HCT116 (cell line): Measurements from ENCODE around the gene ERRFI1.

Source experiments
- CTCF ChIP-seq, 3 experiments: fragments of 200-600 bp in 1 of 3; sonication (generic) in 1 of 3; IDR thresholded peaks in 2 of 3; conservative IDR thresholded peaks in 1 of 3; 2 replicates each; pipeline ENCODE4 v1.5.1; 2012 to 2017; ENCODE audit warnings: low read depth in 2 of 3, low read length in 2 of 3, antibody characterized with exemption in 1 of 3, borderline replicate concordance in 1 of 3, control low read depth in 1 of 3, mild to moderate bottlenecking in 1 of 3, mixed read lengths in 1 of 3, mixed run types in 1 of 3, moderate library complexity in 1 of 3; ENCODE audit not compliant: insufficient read depth in 1 of 3
- ELF1 ChIP-seq: IDR thresholded peaks from 2 replicates; pipeline ENCODE4 v1.6.1; 2012; ENCODE audit warnings: low read depth, borderline replicate concordance
- EZH2 ChIP-seq: fragments of 200-600 bp; sonication (generic); IDR thresholded peaks from 2 replicates; pipeline ENCODE4 v1.6.1; 2017; ENCODE audit warnings: antibody characterized with exemption, mixed run types
- EZH2phosphoT487 ChIP-seq: fragments of 200-600 bp; IDR thresholded peaks from 2 replicates; pipeline ENCODE4 v1.6.1; 2018; ENCODE audit warnings: antibody characterized with exemption, borderline replicate concordance
- MAX ChIP-seq: IDR thresholded peaks from 2 replicates; pipeline ENCODE4 v1.6.1; 2012
- POLR2A ChIP-seq: IDR thresholded peaks from 2 replicates; pipeline ENCODE4 v1.7.0; 2011; ENCODE audit warnings: borderline replicate concordance; ENCODE audit not compliant: insufficient read depth, insufficient read length; ENCODE audit errors: extremely low read depth
- POLR2AphosphoS5 ChIP-seq: IDR thresholded peaks from 2 replicates; pipeline ENCODE4 v1.6.1; 2011; ENCODE audit warnings: mild to moderate bottlenecking, low read depth, low read length, moderate library complexity
- RAD21 ChIP-seq: IDR thresholded peaks from 2 replicates; pipeline ENCODE4 v1.6.1; 2012; ENCODE audit warnings: low read depth, mild to moderate bottlenecking
- REST ChIP-seq: IDR thresholded peaks from 2 replicates; pipeline ENCODE4 v1.6.1; 2012; ENCODE audit warnings: low read depth
- SRF ChIP-seq: IDR thresholded peaks from 2 replicates; pipeline ENCODE4 v1.6.1; 2012; ENCODE audit warnings: low read depth
- ZNF274 ChIP-seq: fragments of 200-500 bp; sonication (Bioruptor generic); IDR thresholded peaks from 2 replicates; pipeline ENCODE4 v1.6.1; 2014; ENCODE audit warnings: mild to moderate bottlenecking, low read depth, low read length, inconsistent platforms

- TF ChIP-seq EZH2: no peak
- TF ChIP-seq SRF: no peak
- no peak for TF ChIP-seq MAX
- no peak for TF ChIP-seq CTCF (IDR thresholded peaks at IDR 0.05 in 2 of 3, conservative IDR thresholded peaks at IDR 0.05 in 1 of 3; ENCODE audit: borderline replicate concordance in 1 of 3, insufficient read depth in 1 of 3, low read depth in 2 of 3, low read length in 2 of 3)
- peak; percentile 83 for TF ChIP-seq POLR2AphosphoS5
- no peak for TF ChIP-seq REST
- no peak for TF ChIP-seq ZNF274
- no peak for TF ChIP-seq EZH2phosphoT487
- no peak for TF ChIP-seq POLR2A
- no peak for TF ChIP-seq ELF1
- no peak for TF ChIP-seq RAD21
These were observed 4.3 kb downstream of the ERRFI1 start for GRCh38 chr1:8021676-8022266.
